HL-60 (cell line): ENCODE measurements around the gene SERP2.

Source experiments
- DNase-seq, 2 experiments: peaks; one replicate each; pipeline ENCODE4 v3.0.0-alpha.2; 2010 to 2020; ENCODE audit warnings: low read depth in 1 of 2, low spot score in 1 of 2
- H3K27ac ChIP-seq: fragments of 250-450 bp; sonication (Bioruptor Pico); replicated peaks from 2 replicates; pipeline ENCODE4 v1.5.1; 2020; ENCODE audit warnings: mild to moderate bottlenecking, moderate library complexity
- H3K27me3 ChIP-seq: fragments of 250-450 bp; sonication (Bioruptor Pico); 2 replicates; pipeline ENCODE4 v1.5.1; 2021; ENCODE audit warnings: mild to moderate bottlenecking, moderate library complexity; ENCODE audit not compliant: insufficient read depth, poor library complexity, severe bottlenecking
- H3K4me3 ChIP-seq: replicated peaks from 2 replicates; pipeline ENCODE4 v1.5.1; 2011; ENCODE audit warnings: mild to moderate bottlenecking, control low read depth, low read length; ENCODE audit not compliant: insufficient read depth
- GABPA ChIP-seq: IDR thresholded peaks from 2 replicates; pipeline ENCODE4 v1.6.1; 2012; ENCODE audit warnings: low read depth
- POLR2AphosphoS5 ChIP-seq: IDR thresholded peaks from 2 replicates; pipeline ENCODE4 v1.6.1; 2012; ENCODE audit warnings: low read depth
- REST ChIP-seq: IDR thresholded peaks from 2 replicates; pipeline ENCODE4 v1.6.1; 2012; ENCODE audit warnings: low read depth; ENCODE audit not compliant: insufficient replicate concordance
- SPI1 ChIP-seq: IDR thresholded peaks from 2 replicates; pipeline ENCODE4 v1.6.1; 2012; ENCODE audit warnings: low read depth, mild to moderate bottlenecking, borderline replicate concordance
- TF ChIP-seq, protein P1 (sequence below): IDR thresholded peaks from one replicate; pipeline ENCODE4 v1.5.1; 2011; ENCODE audit warnings: low read length, control low read depth, inconsistent platforms; ENCODE audit not compliant: insufficient read depth

SERP2 gene

DNA sequence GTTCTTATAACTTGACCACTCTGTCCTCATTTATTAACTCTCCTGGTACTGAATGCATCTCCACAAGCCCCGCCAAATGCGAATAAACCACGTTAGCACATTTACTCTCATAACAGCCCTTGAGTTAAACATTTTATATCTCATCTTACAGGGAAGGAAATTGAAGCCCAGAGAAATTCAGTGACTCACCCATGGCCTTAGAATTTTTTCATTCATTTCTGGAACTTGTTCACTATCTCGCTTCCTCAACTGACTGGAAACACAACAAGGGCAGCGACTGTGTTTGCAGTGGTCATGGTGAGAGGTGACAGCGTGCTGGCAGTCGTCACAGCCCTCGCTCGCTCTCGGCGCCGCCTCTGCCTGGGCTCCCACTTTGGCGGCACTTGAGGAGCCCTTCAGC lies 39.5 kb downstream of the SERP2 start:
- DNase-seq: no peak
- no peak overlapping the region for H3K27ac ChIP-seq

DNA sequence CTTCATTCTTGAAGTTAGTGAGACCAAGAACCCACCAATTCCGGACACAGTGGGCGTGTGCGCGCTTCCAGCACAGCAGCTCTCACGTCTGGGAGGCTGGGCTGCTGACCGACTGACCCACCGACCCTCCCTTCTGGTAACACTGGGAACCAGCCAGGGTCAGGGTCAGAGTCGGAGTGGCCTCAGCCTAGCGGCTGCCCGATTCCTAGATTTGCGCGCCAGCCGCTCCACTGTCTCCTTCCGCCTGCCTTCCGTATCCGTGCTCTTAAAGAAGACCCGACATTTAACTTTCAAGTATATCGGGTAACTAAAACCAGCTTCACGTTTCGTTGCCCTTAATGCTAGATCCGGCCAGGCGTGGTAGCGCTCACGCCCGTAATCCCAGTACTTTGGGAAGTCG lies 41.1 kb downstream of the SERP2 start:
- no peak overlapping the region for H3K27ac ChIP-seq
- no peaks in the 10 kb centered on the region for H3K27me3 ChIP-seq
- TF ChIP-seq POLR2AphosphoS5: no peak
- no peak for TF ChIP-seq REST
- TF ChIP-seq GABPA: no peak
- TF ChIP-seq, protein P1, sequence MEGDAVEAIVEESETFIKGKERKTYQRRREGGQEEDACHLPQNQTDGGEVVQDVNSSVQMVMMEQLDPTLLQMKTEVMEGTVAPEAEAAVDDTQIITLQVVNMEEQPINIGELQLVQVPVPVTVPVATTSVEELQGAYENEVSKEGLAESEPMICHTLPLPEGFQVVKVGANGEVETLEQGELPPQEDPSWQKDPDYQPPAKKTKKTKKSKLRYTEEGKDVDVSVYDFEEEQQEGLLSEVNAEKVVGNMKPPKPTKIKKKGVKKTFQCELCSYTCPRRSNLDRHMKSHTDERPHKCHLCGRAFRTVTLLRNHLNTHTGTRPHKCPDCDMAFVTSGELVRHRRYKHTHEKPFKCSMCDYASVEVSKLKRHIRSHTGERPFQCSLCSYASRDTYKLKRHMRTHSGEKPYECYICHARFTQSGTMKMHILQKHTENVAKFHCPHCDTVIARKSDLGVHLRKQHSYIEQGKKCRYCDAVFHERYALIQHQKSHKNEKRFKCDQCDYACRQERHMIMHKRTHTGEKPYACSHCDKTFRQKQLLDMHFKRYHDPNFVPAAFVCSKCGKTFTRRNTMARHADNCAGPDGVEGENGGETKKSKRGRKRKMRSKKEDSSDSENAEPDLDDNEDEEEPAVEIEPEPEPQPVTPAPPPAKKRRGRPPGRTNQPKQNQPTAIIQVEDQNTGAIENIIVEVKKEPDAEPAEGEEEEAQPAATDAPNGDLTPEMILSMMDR: no peak
- TF ChIP-seq SPI1: no peak
- no peak for DNase-seq
- H3K4me3 ChIP-seq: no peak overlapping the region

More for the DNA sequence above, 39.5 kb downstream of the SERP2 start:
- TF ChIP-seq GABPA (no peak), POLR2AphosphoS5 (no peak), SPI1 (no peak), REST (no peak)
- TF ChIP-seq, protein P1: no peak
- H3K27me3 ChIP-seq: no peaks in the 10 kb centered on the region
- H3K4me3 ChIP-seq: no peak overlapping the region

GRCh38 chr13:44415815-44416214 lies 42.2 kb downstream of the SERP2 start:
- no peak for DNase-seq
- Histone ChIP-seq H3K4me3 (peak overlapping the region; percentile 23; the same call in 1 of the 2 replicates), H3K27me3 (no peaks in the 10 kb centered on the region), H3K27ac (peak overlapping the region; percentile 59)
- no peak for TF ChIP-seq GABPA
- TF ChIP-seq SPI1: no peak
- TF ChIP-seq, protein P1: no peak
- TF ChIP-seq POLR2AphosphoS5: no peak
- TF ChIP-seq REST: no peak
